ENCODE data around the gene TMC2. TPM values are rescaled to one million over a fixed set of nuclear protein-coding genes. Genes with fewer than 3 reads are reported as not detected.

Gene TMC2
- total RNA-seq, 6 donors from 2014 or later = 0.22 to 0.57 (median 0.41) TPM; not detected in 2

DNA sequence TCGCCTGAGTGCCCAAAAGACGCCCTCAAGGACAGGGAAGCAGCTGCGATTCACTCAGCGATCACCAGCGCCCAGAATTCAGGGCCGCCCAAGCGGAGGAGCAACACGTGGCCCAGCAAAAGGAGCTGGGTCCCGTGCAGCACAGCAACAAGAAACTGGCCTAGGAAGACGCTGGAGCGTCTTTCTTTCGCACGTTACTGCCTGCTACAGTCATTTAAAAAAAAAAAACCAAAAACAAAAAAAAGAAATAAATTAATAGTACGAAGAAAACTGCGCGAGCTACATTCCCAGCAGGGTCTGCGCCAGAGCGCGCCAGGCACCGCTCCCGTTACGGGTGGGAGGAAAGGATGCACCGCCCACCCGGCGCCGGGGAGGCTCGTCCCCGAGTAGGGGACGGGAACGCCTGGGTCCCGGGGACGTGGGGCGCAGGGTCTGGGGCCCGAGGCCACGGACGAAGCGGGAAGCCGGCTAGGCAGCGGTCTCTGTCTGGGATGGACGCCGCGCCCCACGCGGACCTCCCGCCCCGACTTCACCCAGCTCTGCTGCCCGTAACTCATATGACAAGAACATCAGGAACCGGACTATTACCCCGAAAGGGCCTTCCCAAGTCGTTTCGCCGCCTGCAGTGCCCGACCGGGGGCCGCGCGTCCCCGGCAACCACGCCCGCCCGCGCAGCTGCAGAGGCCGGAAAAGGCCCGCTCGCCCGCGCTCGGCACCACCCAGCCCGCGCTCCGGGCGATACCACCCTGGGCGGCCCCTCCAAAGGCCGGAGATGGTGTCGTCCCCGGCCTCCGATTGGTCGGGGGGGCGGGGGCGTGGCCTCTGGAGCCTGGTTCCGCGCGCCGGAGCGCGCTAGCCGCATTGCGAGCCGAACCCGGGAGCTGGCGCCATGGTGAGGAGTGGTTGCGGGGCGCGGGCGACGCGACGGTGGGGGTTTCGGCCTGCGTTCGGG lies 115.7 kb downstream of the TMC2 start, which contains the start of gene NOP56:
TSS of gene NOP56 (plus strand) at position 861 of the 952 bp plus-strand sequence. CDS start at position 890, 29 bp downstream.
- H3K36me3 ChIP-seq = peaks cover 25 to 33% (median 31%) of the 10 kb centered on the region in 4 donors
- H3K4me3 ChIP-seq = peak within 1 kb of the TSS; percentile 66 to 100 (median 92)
- TF ChIP-seq EP300 (IDR thresholded peaks at IDR 0.05) (peak in 1 of 4 donors; percentile 20), POLR2AphosphoS5 (IDR thresholded peaks at IDR 0.05) (peak; percentile 75 to 88), POLR2A (IDR thresholded peaks at IDR 0.05) (peak in 3 of 4 donors; percentile 70 to 87 (median 78))
- TF ChIP-seq, protein P1, sequence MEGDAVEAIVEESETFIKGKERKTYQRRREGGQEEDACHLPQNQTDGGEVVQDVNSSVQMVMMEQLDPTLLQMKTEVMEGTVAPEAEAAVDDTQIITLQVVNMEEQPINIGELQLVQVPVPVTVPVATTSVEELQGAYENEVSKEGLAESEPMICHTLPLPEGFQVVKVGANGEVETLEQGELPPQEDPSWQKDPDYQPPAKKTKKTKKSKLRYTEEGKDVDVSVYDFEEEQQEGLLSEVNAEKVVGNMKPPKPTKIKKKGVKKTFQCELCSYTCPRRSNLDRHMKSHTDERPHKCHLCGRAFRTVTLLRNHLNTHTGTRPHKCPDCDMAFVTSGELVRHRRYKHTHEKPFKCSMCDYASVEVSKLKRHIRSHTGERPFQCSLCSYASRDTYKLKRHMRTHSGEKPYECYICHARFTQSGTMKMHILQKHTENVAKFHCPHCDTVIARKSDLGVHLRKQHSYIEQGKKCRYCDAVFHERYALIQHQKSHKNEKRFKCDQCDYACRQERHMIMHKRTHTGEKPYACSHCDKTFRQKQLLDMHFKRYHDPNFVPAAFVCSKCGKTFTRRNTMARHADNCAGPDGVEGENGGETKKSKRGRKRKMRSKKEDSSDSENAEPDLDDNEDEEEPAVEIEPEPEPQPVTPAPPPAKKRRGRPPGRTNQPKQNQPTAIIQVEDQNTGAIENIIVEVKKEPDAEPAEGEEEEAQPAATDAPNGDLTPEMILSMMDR (IDR thresholded peaks at IDR 0.05) = no peak
- 0% methylated on average over 15 to 30 of the region's 101 CpGs for WGBS, 2 donors
- no peaks in the 10 kb centered on the region for H3K27me3 ChIP-seq
- H3K9me3 ChIP-seq = no peaks in the 10 kb centered on the region
- peaks cover 15 to 32% (median 19%) of the 10 kb centered on the region in 4 donors for H3K4me1 ChIP-seq
- peak; percentile 98 to 99 for ATAC-seq (ENCODE audit: low FRiP score in 2 of 2)
- H3K27ac ChIP-seq = peak within 1 kb of the TSS; percentile 75 to 89 (median 86)
- peak; percentile 91 to 98 for DNase-seq

DNA sequence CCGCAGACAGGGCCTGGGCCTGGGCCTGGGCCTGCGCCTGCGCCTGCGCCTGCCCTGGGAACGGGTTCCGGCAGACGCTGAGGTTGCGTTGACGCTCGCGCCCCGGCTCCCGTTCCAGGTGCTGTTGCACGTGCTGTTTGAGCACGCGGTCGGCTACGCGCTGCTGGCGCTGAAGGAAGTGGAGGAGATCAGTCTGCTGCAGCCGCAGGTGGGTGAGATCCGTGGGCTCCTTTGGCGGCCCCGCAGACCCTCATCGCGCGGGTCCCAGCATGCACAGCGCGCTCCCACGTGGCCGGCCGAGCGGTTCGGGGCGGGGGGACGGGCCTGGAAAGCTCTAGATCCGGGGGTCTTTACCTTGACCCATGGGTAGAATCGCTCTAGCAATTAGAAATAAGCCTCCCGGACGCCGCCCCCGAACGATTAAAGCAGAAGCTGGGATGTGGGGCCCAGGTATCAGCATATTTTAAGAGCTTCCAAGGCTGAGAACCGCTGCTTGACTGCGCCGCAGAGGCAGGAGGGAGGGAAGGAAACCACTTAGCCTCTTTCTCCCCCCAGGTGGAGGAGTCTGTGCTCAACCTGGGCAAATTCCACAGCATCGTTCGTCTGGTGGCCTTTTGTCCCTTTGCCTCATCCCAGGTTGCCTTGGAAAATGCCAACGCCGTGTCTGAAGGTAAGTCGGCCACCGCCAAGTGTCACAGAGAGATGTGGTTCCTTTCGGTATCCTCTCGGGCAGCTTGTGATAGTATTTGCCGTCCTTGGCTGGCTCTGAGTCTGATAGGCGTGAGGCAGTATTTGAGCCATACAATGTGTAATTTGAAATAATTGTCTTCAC lies 116.6 kb downstream of the TMC2 start:
- H3K4me1 ChIP-seq = peaks cover 15 to 30% (median 19%) of the 10 kb centered on the region in 4 donors
- no peaks in the 10 kb centered on the region for H3K9me3 ChIP-seq
- WGBS, 2 donors = 1 to 2% methylated on average over 8 to 43 of the region's 56 CpGs
- H3K27ac ChIP-seq = peak overlapping the region; percentile 75 to 89 (median 86)
- H3K27me3 ChIP-seq = no peaks in the 10 kb centered on the region
- peaks cover 30 to 42% (median 39%) of the 10 kb centered on the region in 4 donors for H3K36me3 ChIP-seq
- ATAC-seq (ENCODE audit: low FRiP score in 2 of 2) (peak; percentile 52 to 80), DNase-seq (no peak)
- TF ChIP-seq EP300 (IDR thresholded peaks at IDR 0.05) (no peak), POLR2A (IDR thresholded peaks at IDR 0.05) (peak in 1 of 4 donors; percentile 1)
- H3K4me3 ChIP-seq = peak overlapping the region; percentile 66 to 100 (median 92)

DNA sequence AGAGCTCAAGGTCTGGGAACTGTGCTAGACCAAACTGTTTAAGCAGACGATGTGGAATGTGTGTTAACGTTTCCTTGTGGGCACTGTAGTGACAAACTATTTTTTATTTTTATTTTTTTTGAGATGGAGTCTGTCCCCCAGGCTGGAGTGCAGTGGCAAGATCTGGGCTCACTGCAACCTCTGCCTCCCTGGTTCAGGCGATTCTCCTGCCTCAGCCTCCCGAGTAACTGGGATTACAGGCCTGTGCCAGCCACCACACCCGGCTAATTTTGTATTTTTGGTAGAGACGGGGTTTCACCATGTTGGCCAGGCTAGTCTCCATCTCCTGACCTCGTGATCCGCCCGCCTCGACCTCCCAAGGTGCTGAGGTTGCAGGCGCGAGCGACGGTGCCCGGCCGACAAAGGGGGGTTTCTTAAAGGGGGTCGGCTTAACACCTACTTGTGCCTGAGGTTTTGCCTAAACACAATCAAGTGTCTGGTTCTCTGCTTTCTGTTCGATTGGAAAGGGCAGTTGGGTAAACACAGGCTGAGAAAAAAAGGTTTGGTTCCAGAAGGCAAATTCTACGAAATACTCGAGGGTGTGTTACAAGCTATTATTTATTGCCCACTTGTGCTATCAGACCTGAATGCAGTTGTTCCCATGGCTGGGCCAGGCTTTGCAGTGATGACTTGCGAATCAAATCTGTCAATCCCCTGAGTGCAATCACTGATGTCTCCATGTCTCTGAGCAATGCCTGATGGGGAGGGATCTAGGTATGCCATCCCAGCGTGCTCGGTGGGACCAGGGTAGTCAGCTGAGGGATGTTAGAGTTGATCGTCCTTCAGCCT lies 117.4 kb downstream of the TMC2 start:
- peak in 1 of 2 donors; percentile 73 for DNase-seq
- H3K9me3 ChIP-seq = no peaks in the 10 kb centered on the region
- no peak for ATAC-seq (ENCODE audit: low FRiP score in 2 of 2)
- TF ChIP-seq POLR2A (IDR thresholded peaks at IDR 0.05) (no peak), EP300 (IDR thresholded peaks at IDR 0.05) (no peak), POLR2AphosphoS5 (IDR thresholded peaks at IDR 0.05) (no peak)
- TF ChIP-seq, protein P1 (IDR thresholded peaks at IDR 0.05) = no peak
- 44 to 45% methylated on average over 21 to 24 of the region's 24 CpGs for WGBS, 2 donors
- peak overlapping the region; percentile 66 to 100 (median 92) for H3K4me3 ChIP-seq
- no peaks in the 10 kb centered on the region for H3K27me3 ChIP-seq
- peaks cover 15 to 30% (median 19%) of the 10 kb centered on the region in 4 donors for H3K4me1 ChIP-seq
- peak overlapping the region in 3 of 4 donors; percentile 85 to 89 (median 88) for H3K27ac ChIP-seq
- peaks cover 35 to 50% (median 48%) of the 10 kb centered on the region in 4 donors for H3K36me3 ChIP-seq

DNA sequence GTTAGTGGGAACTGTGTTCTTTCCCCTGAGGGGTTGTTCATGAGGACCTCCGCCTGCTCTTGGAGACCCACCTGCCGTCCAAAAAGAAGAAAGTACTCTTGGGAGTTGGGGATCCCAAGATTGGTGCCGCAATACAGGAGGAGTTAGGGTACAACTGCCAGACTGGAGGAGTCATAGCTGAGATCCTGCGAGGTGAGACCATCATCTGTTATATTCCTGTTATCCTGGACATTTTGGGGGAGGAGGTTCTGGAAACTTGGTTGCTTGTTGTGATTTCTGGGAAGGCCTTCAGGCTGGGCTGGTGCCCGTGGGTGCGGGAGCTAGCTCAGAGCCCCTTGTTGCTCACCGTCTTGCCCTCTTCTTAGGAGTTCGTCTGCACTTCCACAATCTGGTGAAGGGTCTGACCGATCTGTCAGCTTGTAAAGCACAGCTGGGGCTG lies 118.0 kb downstream of the TMC2 start:
- ATAC-seq (ENCODE audit: low FRiP score in 2 of 2) (no peak), DNase-seq (no peak)
- Histone ChIP-seq H3K36me3 (peaks cover 35 to 57% (median 54%) of the 10 kb centered on the region in 4 donors), H3K4me1 (peaks cover 15 to 30% (median 19%) of the 10 kb centered on the region in 4 donors), H3K27me3 (no peaks in the 10 kb centered on the region), H3K27ac (peak overlapping the region in 1 of 4 donors; percentile 26), H3K9me3 (no peaks in the 10 kb centered on the region), H3K4me3 (peak overlapping the region in 1 of 4 donors; percentile 66)
- TF ChIP-seq, protein P1 (IDR thresholded peaks at IDR 0.05) = no peak
- TF ChIP-seq EP300 (IDR thresholded peaks at IDR 0.05) (no peak), POLR2AphosphoS5 (IDR thresholded peaks at IDR 0.05) (no peak), POLR2A (IDR thresholded peaks at IDR 0.05) (no peak)
- 81 to 88% methylated on average over 7 to 9 of the region's 9 CpGs for WGBS, 2 donors

All from upper lobe of left lung (tissue), 6 donors.